HG02678 (cell line): ENCODE data around the gene GPALPP1.
"Not testable (repeated sequence)": the region's sequence is repeated elsewhere in the genome, so short reads cannot be mapped to it uniquely, and the experiment has no call there.

Experiments used
- ATAC-seq: cut with Tn5 transposase; IDR thresholded peaks from one replicate; pipeline ENCODE4 v1.9.1; 2021; ENCODE audit warnings: mild to moderate bottlenecking, moderate library complexity; ENCODE audit not compliant: unreplicated experiment

Gene GPALPP1

GRCh38 chr13:45004096-45004495 is 14.8 kb downstream of the GPALPP1 start:
- ATAC-seq: no peak

GRCh38 chr13:45007225-45007624 is 17.9 kb downstream of the GPALPP1 start:
- no peak for ATAC-seq

- ATAC-seq: no peak
Measured at GRCh38 chr13:45007823-45008222, 18.5 kb downstream of the GPALPP1 start.

- no peak for ATAC-seq
Measured at GRCh38 chr13:45011198-45011597, 21.9 kb downstream of the GPALPP1 start.

GRCh38 chr13:45015300-45015699 is 26.0 kb downstream of the GPALPP1 start:
- no peak for ATAC-seq

- no peak for ATAC-seq
Measured at GRCh38 chr13:45016792-45017425, 27.6 kb downstream of the GPALPP1 start.

- ATAC-seq: not testable (repeated sequence)
Measured at GRCh38 chr13:45019981-45020380, 30.6 kb downstream of the GPALPP1 start.

- ATAC-seq: no peak
Measured at GRCh38 chr13:45021250-45021649, 31.9 kb downstream of the GPALPP1 start.

GRCh38 chr13:45024847-45025246 is 35.5 kb downstream of the GPALPP1 start:
- ATAC-seq: no peak

GRCh38 chr13:45034342-45034741 is 45.0 kb downstream of the GPALPP1 start:
- no peak for ATAC-seq

GRCh38 chr13:45036206-45036605 is 46.9 kb downstream of the GPALPP1 start:
- no peak for ATAC-seq

- ATAC-seq: no peak
Measured at GRCh38 chr13:45040173-45040572, 50.8 kb downstream of the GPALPP1 start.

- no peak for ATAC-seq
Measured at GRCh38 chr13:45040622-45041021, 51.3 kb downstream of the GPALPP1 start.

- no peak for ATAC-seq
Measured at GRCh38 chr13:45042539-45042938, 53.2 kb downstream of the GPALPP1 start.

- ATAC-seq: no peak
Measured at GRCh38 chr13:45046445-45046844, 57.1 kb downstream of the GPALPP1 start.

GRCh38 chr13:45047394-45048310 is 58.3 kb downstream of the GPALPP1 start:
- peak; percentile 58 for ATAC-seq

- ATAC-seq: peak; percentile 67
Measured at GRCh38 chr13:45048890-45049407, 59.6 kb downstream of the GPALPP1 start.

- ATAC-seq: no peak
Measured at GRCh38 chr13:45049478-45049877, 60.1 kb downstream of the GPALPP1 start.

- ATAC-seq: no peak
Measured at GRCh38 chr13:45051315-45051714, 62.0 kb downstream of the GPALPP1 start.

- peak; percentile 81 for ATAC-seq
Measured at GRCh38 chr13:45055198-45055901, 66.0 kb downstream of the GPALPP1 start.

- ATAC-seq: peak; percentile 24
Measured at GRCh38 chr13:45055902-45056648, 66.7 kb downstream of the GPALPP1 start.
